ENCODE measurements around the gene OGT. TPM values are rescaled to one million over a fixed set of nuclear protein-coding genes. Genes with fewer than 3 reads are reported as not detected.

Gene OGT
- total RNA-seq, 1 experiment from 2014 or later: 174 TPM

- CTCF ChIA-PET: interaction anchor here (1.0 kb wide), 1 partner anchor 34 kb away, joined by 3 read pairs; no protein-coding TSS in a partner anchor
These were observed 85.4 kb downstream of the OGT start, which contains the start of gene CXCR3 for GRCh38 chrX:71618303-71618721. CXCR3 (minus strand) TSS chrX:71618511; CDS start chrX:71618449, 62 bp downstream.

GRCh38 chrX:71618787-71619186 is 85.9 kb downstream of the OGT start:
- in situ Hi-C loops (cut with HindIII; ENCODE audit: low pct_unique_long_range_greater_than_20kb, low sequenced_read_pairs): no loop called here
- intact Hi-C loops (cut with micrococcal nuclease; ENCODE audit: unreplicated experiment): no loop called here
- CTCF ChIA-PET: no interaction called here
- Histone ChIP-seq H3K9me3 (ENCODE audit: control insufficient read depth, insufficient read depth, low read depth, low read length) (no peaks in the 10 kb centered on the region), H3K27ac (ENCODE audit: low read length) (no peak overlapping the region), H3K4me3 (ENCODE audit: low read depth in 2 of 2, low read length in 2 of 2) (no peak overlapping the region), H3K27me3 (ENCODE audit: control insufficient read depth, insufficient read depth, low read length) (no peaks in the 10 kb centered on the region), H3K36me3 (ENCODE audit: control insufficient read depth, insufficient read depth, low read length) (no peaks in the 10 kb centered on the region), H3K4me1 (ENCODE audit: control insufficient read depth, insufficient read depth, low read length) (no peaks in the 10 kb centered on the region; the same call in 1 of the 2 replicates)
- POLR2A ChIA-PET: no interaction called here
- no peak for DNase-seq (ENCODE audit: low read depth, low spot score)
- no TSS peak for BruUV-seq (replicated peaks)
- TF ChIP-seq POLR2AphosphoS5 (IDR thresholded peaks at IDR 0.05; ENCODE audit: low read depth, low read length): no peak
- no peak for TF ChIP-seq REST (IDR thresholded peaks at IDR 0.05; ENCODE audit: insufficient read depth in 1 of 2, low read depth in 2 of 2, low read length in 1 of 2)
- TF ChIP-seq SIN3A (IDR thresholded peaks at IDR 0.05; ENCODE audit: borderline replicate concordance, insufficient read depth, low read depth, low read length): no peak
- TF ChIP-seq TCF7L2 (IDR thresholded peaks at IDR 0.05; ENCODE audit: low read depth, low read length): no peak
- TF ChIP-seq CTCF (IDR thresholded peaks at IDR 0.05): no peak
- no peak for ATAC-seq

More at GRCh38 chrX:71618303-71618721, 85.4 kb downstream of the OGT start, which contains the start of gene CXCR3:
- no peaks in the 10 kb centered on the region; the same call in 1 of the 2 replicates for H3K4me1 ChIP-seq (ENCODE audit: control insufficient read depth, insufficient read depth, low read length)
- POLR2A ChIA-PET: no interaction called here
- no peak within 1 kb of the TSS for H3K4me3 ChIP-seq (ENCODE audit: low read depth in 2 of 2, low read length in 2 of 2)
- H3K9me3 ChIP-seq (ENCODE audit: control insufficient read depth, insufficient read depth, low read depth, low read length): no peaks in the 10 kb centered on the region
- H3K36me3 ChIP-seq (ENCODE audit: control insufficient read depth, insufficient read depth, low read length): no peaks in the 10 kb centered on the region
- no TSS peak for BruUV-seq (replicated peaks)
- DNase-seq (ENCODE audit: low read depth, low spot score): no peak
- intact Hi-C loops (cut with micrococcal nuclease; ENCODE audit: unreplicated experiment) (no loop called here), in situ Hi-C loops (cut with HindIII; ENCODE audit: low pct_unique_long_range_greater_than_20kb, low sequenced_read_pairs) (no loop called here)
- no peak within 1 kb of the TSS for H3K27ac ChIP-seq (ENCODE audit: low read length)
- no peaks in the 10 kb centered on the region for H3K27me3 ChIP-seq (ENCODE audit: control insufficient read depth, insufficient read depth, low read length)
- TF ChIP-seq CTCF (IDR thresholded peaks at IDR 0.05) (no peak), REST (IDR thresholded peaks at IDR 0.05; ENCODE audit: insufficient read depth in 1 of 2, low read depth in 2 of 2, low read length in 1 of 2) (no peak), TCF7L2 (IDR thresholded peaks at IDR 0.05; ENCODE audit: low read depth, low read length) (no peak), SIN3A (IDR thresholded peaks at IDR 0.05; ENCODE audit: borderline replicate concordance, insufficient read depth, low read depth, low read length) (no peak), POLR2AphosphoS5 (IDR thresholded peaks at IDR 0.05; ENCODE audit: low read depth, low read length) (no peak)
- ATAC-seq: no peak

Data from Panc1 (cell line).